Adrenal gland (tissue), 12 donors: ENCODE data around the gene WSCD2. TPM values are rescaled to one million over a fixed set of nuclear protein-coding genes. Genes with fewer than 3 reads are reported as not detected.

Experiments
- DNase-seq, 7 donors: peaks; one replicate each; pipeline ENCODE4 v3.0.0-alpha.2; 2019 to 2020
- H3K27ac ChIP-seq, 5 donors: fragments of 200-600 bp; sonication (generic) in 4 of 5; 1 replicate in 3 of 5; 2 replicates in 2 of 5; pipeline versions ENCODE4 v1.5.1 to v1.8.0; 2016 to 2020; ENCODE audit warnings: mild to moderate bottlenecking in 1 of 5
- H3K27me3 ChIP-seq: fragments of 200-600 bp; 2 replicates; pipeline ENCODE4 v1.8.0; 2021
- H3K36me3 ChIP-seq, 2 donors: fragments of 200-600 bp; replicated peaks in 1 of 2; 1 replicate in 1 of 2; 2 replicates in 1 of 2; pipeline versions ENCODE4 v1.5.1 to v1.8.0; 2018 to 2022
- H3K4me1 ChIP-seq, 2 donors: fragments of 200-600 bp; replicated peaks in 1 of 2; 1 replicate in 1 of 2; 2 replicates in 1 of 2; pipeline versions ENCODE4 v1.5.1 to v1.8.0; 2018 to 2021
- H3K4me3 ChIP-seq, 4 donors: fragments of 200-600 bp; sonication (generic) in 3 of 4; one replicate each; pipeline ENCODE4 v1.5.1; 2016 to 2018
- H3K9me3 ChIP-seq, 3 donors: fragments of 200-600 bp; sonication (generic) in 1 of 3; replicated peaks in 1 of 3; 1 replicate in 2 of 3; 2 replicates in 1 of 3; pipeline versions ENCODE4 v1.5.1 to v1.8.0; 2016 to 2021
- CTCF ChIP-seq, 6 experiments: fragments of 450-650 bp in 4 of 6; fragments of 200-600 bp in 2 of 6; sonication (generic) in 1 of 6; IDR thresholded peaks; 1 replicate in 5 of 6; 2 replicates in 1 of 6; pipeline versions ENCODE4 v1.5.1 to v1.8.0; 2016 to 2021; ENCODE audit warnings: antibody characterized with exemption in 6 of 6, mild to moderate bottlenecking in 2 of 6, moderate library complexity in 1 of 6
- POLR2A ChIP-seq, 2 donors: fragments of 450-650 bp; IDR thresholded peaks; one replicate each; pipeline ENCODE4 v1.6.1; 2017; ENCODE audit warnings: antibody characterized with exemption in 2 of 2, mild to moderate bottlenecking in 2 of 2, moderate library complexity in 1 of 2
- WGBS, 4 donors: extraction: QIAGEN DNeasy Blood & Tissue Kit in 2 of 4; methylation state at CpG; one replicate each; pipeline versions ENCODE4 v1.1.5 to v1.1.7; 2013 to 2017; 5-methylcytosine and 5-hydroxymethylcytosine counted together
- intact Hi-C, 2 donors: fragments of 100-400 bp; cut with DNase I; formaldehyde crosslinking; loops; one replicate each; pipeline versions ENCODE4 v1.14.1 to v1.15.0; 2022 to 2023
- polyA plus RNA-seq, 3 donors: library from polyadenylated mRNA; stranded (reverse); fragments of 200-250 nt in 2 of 3; fragments of 350-450 nt in 1 of 3; fragmentation: Illumina TruSeq in 1 of 3; extraction: RNeasy Lipid Tissue Mini Kit (QIAGEN cat#74804) in 1 of 3; gene quantifications; one replicate each; pipeline ENCODE4 v1.2.3, GENCODE V29; 2013 to 2014
- total RNA-seq, 9 donors: library from RNA; depleted of rRNA in 4 of 9; stranded (reverse); fragments of >200 nt in 4 of 9; fragments of 120-200 nt in 1 of 9; fragmentation: NEBNext Ultra II Directional in 1 of 9; extraction: Animal tissue kit (Norgen Biotek cat#: 25700) in 1 of 9; gene quantifications; one replicate each; pipeline versions ENCODE4 v1.1.0 to v1.2.4, GENCODE V29; 2013 to 2023
- donor health status: healthy with polysubstance abuse.
- donor health status: Bipolar disorder and iron deficiency.
- donor health status: DM: yes; HTN: yes; CAD: no.
- donor health status: DM: no; HTN: no; CAD: no.
- donor health status: DM: no; HTN: no; CAD: no.
- donor health status: DM: yes; HTN: yes; CAD: no.

WSCD2 gene
- total and polyA plus RNA-seq, 12 donors = 0.18 to 2.9 (median 0.69) TPM

GRCh38 chr12:108182096-108182495, 53.0 kb downstream of the WSCD2 start:
- 45 to 51% (median 47%) methylated on average over 4 of the region's 4 CpGs for WGBS, 4 donors
- Histone ChIP-seq H3K4me1 (no peaks in the 10 kb centered on the region), H3K36me3 (no peaks in the 10 kb centered on the region), H3K27ac (no peak overlapping the region), H3K27me3 (no peaks in the 10 kb centered on the region), H3K9me3 (no peaks in the 10 kb centered on the region), H3K4me3 (no peak overlapping the region)
- no peak for TF ChIP-seq POLR2A (IDR thresholded peaks at IDR 0.05)
- no peak for TF ChIP-seq CTCF (IDR thresholded peaks at IDR 0.05)
- intact Hi-C loops = no loop called here
- DNase-seq = no peak

DNA sequence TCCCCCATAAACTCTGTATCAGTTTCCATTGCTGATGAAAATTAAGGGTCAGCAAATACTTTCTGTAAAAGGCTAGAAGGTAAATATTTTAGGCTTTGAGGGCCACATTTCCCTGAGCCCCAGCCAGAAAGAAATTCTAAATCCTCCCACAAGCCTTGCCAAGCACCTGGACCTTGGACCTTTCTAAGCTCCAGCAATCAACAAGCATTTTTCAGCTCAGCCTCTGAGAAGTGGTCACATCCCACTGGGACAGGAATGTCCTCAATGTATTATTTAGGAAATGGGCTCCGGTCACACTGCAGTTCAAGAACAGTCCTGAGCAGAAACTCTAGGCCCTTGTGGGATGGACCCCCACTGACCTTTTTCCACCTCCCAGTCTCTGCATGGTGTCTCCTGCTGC, 55.9 kb downstream of the WSCD2 start:
- Histone ChIP-seq H3K4me3 (no peak overlapping the region), H3K27me3 (no peaks in the 10 kb centered on the region), H3K36me3 (no peaks in the 10 kb centered on the region), H3K27ac (no peak overlapping the region), H3K4me1 (no peaks in the 10 kb centered on the region), H3K9me3 (no peaks in the 10 kb centered on the region)
- intact Hi-C loops = no loop called here
- TF ChIP-seq CTCF (IDR thresholded peaks at IDR 0.05) (no peak), POLR2A (IDR thresholded peaks at IDR 0.05) (no peak)
- DNase-seq = no peak
- WGBS, 4 donors = 89 to 100% (median 93%) methylated on average over 1 of the region's 1 CpG

DNA sequence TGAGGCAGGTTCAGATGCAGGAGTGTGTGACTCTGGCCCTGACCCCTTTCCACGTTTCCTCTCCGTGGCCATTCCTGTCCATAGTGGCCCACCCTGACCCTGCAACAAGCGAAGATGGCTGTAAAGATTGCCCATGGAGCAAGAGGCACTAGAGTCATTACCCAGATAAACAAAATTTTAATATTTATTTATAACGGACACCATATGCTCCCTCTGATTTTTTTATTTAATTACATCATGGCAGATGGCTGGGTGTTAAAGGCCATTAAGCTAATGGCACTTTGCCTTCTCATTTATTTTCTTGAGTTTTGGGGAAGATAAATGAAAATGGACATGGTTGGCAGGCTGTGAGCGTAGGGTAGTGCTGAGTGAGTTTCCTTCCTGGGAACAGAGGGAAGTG, 58.7 kb downstream of the WSCD2 start:
- Histone ChIP-seq H3K27ac (no peak overlapping the region), H3K9me3 (no peaks in the 10 kb centered on the region), H3K4me1 (no peaks in the 10 kb centered on the region), H3K4me3 (no peak overlapping the region), H3K36me3 (no peaks in the 10 kb centered on the region), H3K27me3 (no peaks in the 10 kb centered on the region)
- TF ChIP-seq POLR2A (IDR thresholded peaks at IDR 0.05) (no peak), CTCF (IDR thresholded peaks at IDR 0.05) (no peak)
- DNase-seq = no peak
- intact Hi-C loops = no loop called here
- WGBS, 4 donors = 61 to 69% (median 66%) methylated on average over 5 of the region's 5 CpGs

DNA sequence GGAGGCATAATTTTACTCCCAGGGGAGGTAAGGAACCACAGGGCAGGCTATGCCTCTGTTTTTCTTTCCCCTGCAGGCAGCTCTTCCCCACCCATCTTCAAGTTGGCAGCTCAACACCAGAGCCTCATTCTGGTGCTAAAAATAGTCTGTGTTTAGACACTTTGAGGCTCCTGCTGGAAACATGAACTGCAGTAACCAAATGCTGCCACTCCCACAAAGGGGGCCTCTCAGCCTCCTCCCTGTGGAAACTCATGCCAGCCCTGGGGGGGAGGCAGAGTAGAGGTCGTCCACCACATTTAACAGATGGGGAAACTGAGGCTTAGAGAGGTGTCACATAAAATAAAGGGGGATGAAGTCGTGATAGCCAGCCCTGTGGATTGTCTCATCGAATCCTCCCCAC, 61.4 kb downstream of the WSCD2 start:
- no peak for DNase-seq
- 38 to 54% (median 40%) methylated on average over 3 of the region's 3 CpGs for WGBS, 4 donors
- Histone ChIP-seq H3K9me3 (no peaks in the 10 kb centered on the region), H3K27ac (no peak overlapping the region), H3K36me3 (no peaks in the 10 kb centered on the region), H3K4me1 (no peaks in the 10 kb centered on the region), H3K4me3 (no peak overlapping the region), H3K27me3 (no peaks in the 10 kb centered on the region)
- TF ChIP-seq CTCF (IDR thresholded peaks at IDR 0.05) (no peak), POLR2A (IDR thresholded peaks at IDR 0.05) (no peak)
- intact Hi-C loops = loop anchor here in 1 of 2 donors (10.0 kb wide), 2 partner anchors 196 to 516 kb away; no protein-coding TSS in a partner anchor
